ENCODE results near the gene B4GALT2.
A peak's percentile ranks its signal among the peaks of the same experiment; 100 is the strongest.

B4GALT2 gene, protein sequence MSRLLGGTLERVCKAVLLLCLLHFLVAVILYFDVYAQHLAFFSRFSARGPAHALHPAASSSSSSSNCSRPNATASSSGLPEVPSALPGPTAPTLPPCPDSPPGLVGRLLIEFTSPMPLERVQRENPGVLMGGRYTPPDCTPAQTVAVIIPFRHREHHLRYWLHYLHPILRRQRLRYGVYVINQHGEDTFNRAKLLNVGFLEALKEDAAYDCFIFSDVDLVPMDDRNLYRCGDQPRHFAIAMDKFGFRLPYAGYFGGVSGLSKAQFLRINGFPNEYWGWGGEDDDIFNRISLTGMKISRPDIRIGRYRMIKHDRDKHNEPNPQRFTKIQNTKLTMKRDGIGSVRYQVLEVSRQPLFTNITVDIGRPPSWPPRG

DNA sequence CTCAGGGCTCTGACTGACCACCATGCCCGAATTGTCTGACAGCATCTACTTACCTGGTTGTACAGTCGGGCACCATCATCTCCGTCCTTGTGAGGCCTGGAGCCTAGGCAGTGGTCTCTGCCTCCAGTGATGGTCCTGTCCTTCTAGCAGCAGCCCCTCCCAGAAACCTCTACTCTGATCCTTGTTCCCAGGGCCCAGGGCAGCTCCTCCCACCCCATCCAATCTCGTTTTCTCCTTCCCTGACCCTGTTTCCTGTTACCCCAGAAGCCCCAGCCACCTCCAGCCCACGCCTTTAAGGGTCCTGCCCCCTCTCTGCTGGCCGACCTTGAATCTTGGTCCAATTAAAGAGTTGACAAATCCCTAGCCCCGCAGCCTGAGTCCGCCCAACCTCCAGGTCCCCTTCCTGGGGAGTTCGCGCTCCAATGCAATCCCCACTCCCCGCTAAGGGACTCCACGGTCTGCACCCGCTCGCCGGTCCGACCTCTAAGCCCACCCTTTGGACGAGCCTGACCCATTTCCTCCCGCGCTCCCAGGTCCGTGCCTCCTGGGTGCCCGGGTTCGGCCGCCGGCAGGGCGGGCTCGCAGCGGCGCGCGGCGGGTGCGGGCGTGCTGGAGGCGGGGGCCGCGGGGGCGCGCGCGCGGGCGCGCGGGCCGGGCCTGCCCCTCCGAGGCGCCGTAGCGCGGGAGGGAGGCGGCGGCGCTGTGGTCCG lies at the start of gene B4GALT2:
Gene B4GALT2 (plus strand): TSS at position 660 of the 710 bp plus-strand sequence. CDS start 1,951 bp downstream, outside the sequence.
- H3K27ac ChIP-seq (ENCODE audit: low read length), result no peak within 1 kb of the TSS
- H3K27me3 ChIP-seq (replicated peaks; ENCODE audit: insufficient read depth, low read length), result no peaks in the 10 kb centered on the region
- no peaks in the 10 kb centered on the region for H3K9me3 ChIP-seq (replicated peaks; ENCODE audit: insufficient read depth, low read length)
- H3K4me2 ChIP-seq (ENCODE audit: low read depth, low read length), result peak within 1 kb of the TSS; percentile 99
- DNase-seq, result peak; percentile 49
- H3K9ac ChIP-seq (ENCODE audit: low read length), result peak within 1 kb of the TSS; percentile 67
- peaks cover 22% of the 10 kb centered on the region for H3F3A ChIP-seq (ENCODE audit: insufficient read depth, low read length)
- no peaks in the 10 kb centered on the region for H3K9me2 ChIP-seq (replicated peaks; ENCODE audit: insufficient read depth, low read length)
- H2AFZ ChIP-seq (ENCODE audit: low read length), result peak within 1 kb of the TSS; percentile 67
- peaks cover 4% of the 10 kb centered on the region; the same call in 1 of the 2 replicates for H4K20me1 ChIP-seq (ENCODE audit: insufficient read depth, low read length)
- peaks cover 51% of the 10 kb centered on the region for H3K79me2 ChIP-seq (ENCODE audit: low read length)
- peak within 1 kb of the TSS; percentile 75 for H3K4me3 ChIP-seq (ENCODE audit: low read length)
- no peak for TF ChIP-seq EZH2 (optimal IDR thresholded peaks at IDR 0.05; ENCODE audit: low read depth, low read length)
- TF ChIP-seq EZH2phosphoT487 (IDR thresholded peaks at IDR 0.05; ENCODE audit: low read length), result no peak
- TF ChIP-seq, protein P1, sequence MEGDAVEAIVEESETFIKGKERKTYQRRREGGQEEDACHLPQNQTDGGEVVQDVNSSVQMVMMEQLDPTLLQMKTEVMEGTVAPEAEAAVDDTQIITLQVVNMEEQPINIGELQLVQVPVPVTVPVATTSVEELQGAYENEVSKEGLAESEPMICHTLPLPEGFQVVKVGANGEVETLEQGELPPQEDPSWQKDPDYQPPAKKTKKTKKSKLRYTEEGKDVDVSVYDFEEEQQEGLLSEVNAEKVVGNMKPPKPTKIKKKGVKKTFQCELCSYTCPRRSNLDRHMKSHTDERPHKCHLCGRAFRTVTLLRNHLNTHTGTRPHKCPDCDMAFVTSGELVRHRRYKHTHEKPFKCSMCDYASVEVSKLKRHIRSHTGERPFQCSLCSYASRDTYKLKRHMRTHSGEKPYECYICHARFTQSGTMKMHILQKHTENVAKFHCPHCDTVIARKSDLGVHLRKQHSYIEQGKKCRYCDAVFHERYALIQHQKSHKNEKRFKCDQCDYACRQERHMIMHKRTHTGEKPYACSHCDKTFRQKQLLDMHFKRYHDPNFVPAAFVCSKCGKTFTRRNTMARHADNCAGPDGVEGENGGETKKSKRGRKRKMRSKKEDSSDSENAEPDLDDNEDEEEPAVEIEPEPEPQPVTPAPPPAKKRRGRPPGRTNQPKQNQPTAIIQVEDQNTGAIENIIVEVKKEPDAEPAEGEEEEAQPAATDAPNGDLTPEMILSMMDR (IDR thresholded peaks at IDR 0.05; ENCODE audit: low read length), result no peak
- 0 out of 2 replicates have a peak, but pooled peaks cover 3% of the 10 kb centered on the region for H3K36me3 ChIP-seq (replicated peaks; ENCODE audit: insufficient read depth, low read length)
- H3K4me1 ChIP-seq (ENCODE audit: low read length), result peaks cover 28% of the 10 kb centered on the region

DNA sequence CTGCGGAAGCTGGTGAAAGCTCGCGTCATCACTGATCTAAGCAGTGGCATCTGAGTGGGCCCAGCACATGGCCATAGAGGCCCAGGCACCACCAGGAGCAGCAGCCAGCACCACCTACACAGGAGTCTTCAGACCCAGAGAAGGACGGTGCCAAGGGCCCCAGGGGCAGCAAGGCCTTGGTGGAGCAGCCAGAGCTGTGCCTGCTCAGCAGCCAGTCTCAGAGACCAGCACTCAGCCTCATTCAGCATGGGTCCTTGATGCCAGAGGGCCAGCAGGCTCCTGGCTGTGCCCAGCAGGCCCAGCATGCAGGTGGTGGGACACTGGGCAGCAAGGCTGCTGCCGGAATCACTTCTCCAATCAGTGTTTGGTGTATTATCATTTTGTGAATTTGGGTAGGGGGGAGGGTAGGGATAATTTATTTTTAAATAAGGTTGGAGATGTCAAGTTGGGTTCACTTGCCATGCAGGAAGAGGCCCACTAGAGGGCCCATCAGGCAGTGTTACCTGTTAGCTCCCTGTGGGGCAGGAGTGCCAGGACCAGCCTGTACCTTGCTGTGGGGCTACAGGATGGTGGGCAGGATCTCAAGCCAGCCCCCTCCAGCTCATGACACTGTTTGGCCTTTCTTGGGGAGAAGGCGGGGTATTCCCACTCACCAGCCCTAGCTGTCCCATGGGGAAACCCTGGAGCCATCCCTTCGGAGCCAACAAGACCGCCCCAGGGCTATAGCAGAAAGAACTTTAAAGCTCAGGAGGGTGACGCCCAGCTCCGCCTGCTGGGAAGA lies 48.7 kb upstream of the B4GALT2 start:
- Histone ChIP-seq H2AFZ (ENCODE audit: low read length) (no peak overlapping the region), H3K9me2 (replicated peaks; ENCODE audit: insufficient read depth, low read length) (no peaks in the 10 kb centered on the region), H3K79me2 (ENCODE audit: low read length) (no peaks in the 10 kb centered on the region), H3F3A (ENCODE audit: insufficient read depth, low read length) (no peaks in the 10 kb centered on the region), H4K20me1 (ENCODE audit: insufficient read depth, low read length) (no peaks in the 10 kb centered on the region), H3K4me3 (ENCODE audit: low read length) (no peak overlapping the region), H3K27ac (ENCODE audit: low read length) (no peak overlapping the region), H3K4me1 (ENCODE audit: low read length) (peaks cover 5% of the 10 kb centered on the region), H3K27me3 (replicated peaks; ENCODE audit: insufficient read depth, low read length) (no peaks in the 10 kb centered on the region), H3K36me3 (replicated peaks; ENCODE audit: insufficient read depth, low read length) (no peaks in the 10 kb centered on the region), H3K9ac (ENCODE audit: low read length) (no peak overlapping the region), H3K4me2 (ENCODE audit: low read depth, low read length) (no peak overlapping the region), H3K9me3 (replicated peaks; ENCODE audit: insufficient read depth, low read length) (no peaks in the 10 kb centered on the region)
- peak; percentile 24 for DNase-seq
- TF ChIP-seq EZH2phosphoT487 (IDR thresholded peaks at IDR 0.05; ENCODE audit: low read length) (no peak), EZH2 (optimal IDR thresholded peaks at IDR 0.05; ENCODE audit: low read depth, low read length) (no peak)
- TF ChIP-seq, protein P1 (IDR thresholded peaks at IDR 0.05; ENCODE audit: low read length), result peak; percentile 57

DNA sequence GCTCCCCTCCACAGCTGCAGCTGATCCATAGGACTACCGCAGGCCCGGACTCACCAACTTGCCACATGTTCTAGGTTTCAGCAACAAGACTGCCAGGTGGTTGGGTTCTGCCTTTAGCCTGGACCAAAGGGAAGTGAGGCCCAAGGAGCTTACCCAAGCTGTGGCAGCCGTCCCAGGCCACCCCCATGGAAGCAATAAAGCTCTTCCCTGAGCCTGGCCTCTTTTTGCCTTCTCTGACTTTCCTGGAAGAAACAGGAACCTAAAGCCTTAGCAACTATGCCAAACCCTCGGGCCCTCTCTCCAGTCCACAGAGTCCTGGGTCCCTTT lies 48.1 kb upstream of the B4GALT2 start:
- no peaks in the 10 kb centered on the region for H3K9me2 ChIP-seq (replicated peaks; ENCODE audit: insufficient read depth, low read length)
- TF ChIP-seq, protein P1 (IDR thresholded peaks at IDR 0.05; ENCODE audit: low read length), result no peak
- TF ChIP-seq EZH2phosphoT487 (IDR thresholded peaks at IDR 0.05; ENCODE audit: low read length) (no peak), EZH2 (optimal IDR thresholded peaks at IDR 0.05; ENCODE audit: low read depth, low read length) (no peak)
- no peak overlapping the region for H3K4me3 ChIP-seq (ENCODE audit: low read length)
- H3K4me2 ChIP-seq (ENCODE audit: low read depth, low read length), result no peak overlapping the region
- no peak overlapping the region for H3K9ac ChIP-seq (ENCODE audit: low read length)
- H3K4me1 ChIP-seq (ENCODE audit: low read length), result peaks cover 5% of the 10 kb centered on the region
- H3K9me3 ChIP-seq (replicated peaks; ENCODE audit: insufficient read depth, low read length), result no peaks in the 10 kb centered on the region
- no peak overlapping the region for H2AFZ ChIP-seq (ENCODE audit: low read length)
- H3K27me3 ChIP-seq (replicated peaks; ENCODE audit: insufficient read depth, low read length), result no peaks in the 10 kb centered on the region
- H3F3A ChIP-seq (ENCODE audit: insufficient read depth, low read length), result no peaks in the 10 kb centered on the region
- H4K20me1 ChIP-seq (ENCODE audit: insufficient read depth, low read length), result no peaks in the 10 kb centered on the region
- no peak for DNase-seq
- H3K36me3 ChIP-seq (replicated peaks; ENCODE audit: insufficient read depth, low read length), result no peaks in the 10 kb centered on the region
- no peak overlapping the region for H3K27ac ChIP-seq (ENCODE audit: low read length)
- H3K79me2 ChIP-seq (ENCODE audit: low read length), result no peaks in the 10 kb centered on the region

Measured in MM.1S (cell line).